LNCaP clone FGC (cell line): ENCODE results near the gene KCTD16.

ENCODE experiments used
- DNase-seq: peaks from one replicate; pipeline ENCODE4 v3.0.0-alpha.2; 2011; ENCODE audit warnings: low read depth
- H3K4me3 ChIP-seq: 2 replicates; pipeline ENCODE4 v1.5.1; 2011; ENCODE audit warnings: mild to moderate bottlenecking, low read depth, low read length, control low read depth
- CTCF ChIP-seq: IDR thresholded peaks from 2 replicates; pipeline ENCODE4 v1.5.1; 2012; ENCODE audit warnings: mild to moderate bottlenecking; ENCODE audit not compliant: control insufficient read depth, insufficient read depth; ENCODE audit errors: extremely low read depth

KCTD16 gene

GRCh38 chr5:144209361-144209760 is 38.7 kb downstream of the KCTD16 start:
- no peak for TF ChIP-seq CTCF
- no peak for DNase-seq
- H3K4me3 ChIP-seq: no peak overlapping the region

- TF ChIP-seq CTCF: no peak
- no peak for DNase-seq
- no peak overlapping the region for H3K4me3 ChIP-seq
Observed at GRCh38 chr5:144210655-144211054, 40.0 kb downstream of the KCTD16 start.

- H3K4me3 ChIP-seq: no peak overlapping the region
- no peak for DNase-seq
- no peak for TF ChIP-seq CTCF
Observed at GRCh38 chr5:144219869-144220268, 49.2 kb downstream of the KCTD16 start.

GRCh38 chr5:144227363-144227999 is 56.8 kb downstream of the KCTD16 start:
- no peak for TF ChIP-seq CTCF
- H3K4me3 ChIP-seq: no peak overlapping the region
- no peak for DNase-seq

GRCh38 chr5:144230806-144231205 is 60.1 kb downstream of the KCTD16 start:
- TF ChIP-seq CTCF: no peak
- DNase-seq: no peak
- H3K4me3 ChIP-seq: no peak overlapping the region

- no peak for TF ChIP-seq CTCF
- no peak overlapping the region for H3K4me3 ChIP-seq
- DNase-seq: no peak
Observed at GRCh38 chr5:144232285-144232684, 61.6 kb downstream of the KCTD16 start.

GRCh38 chr5:144236499-144236898 is 65.8 kb downstream of the KCTD16 start:
- no peak overlapping the region for H3K4me3 ChIP-seq
- no peak for TF ChIP-seq CTCF
- DNase-seq: no peak
